ACC112 (cell line): Measurements from ENCODE around the gene EME2.
"Not testable (repeated sequence)": the region's sequence is repeated elsewhere in the genome, so short reads cannot be mapped to it uniquely, and the experiment has no call there.

ENCODE experiments used
- H2AFZ ChIP-seq: fragments of 200-600 bp; sonication (generic); one replicate; pipeline ENCODE4 v1.6.0; 2017; ENCODE audit warnings: antibody characterized with exemption, low read length; ENCODE audit not compliant: unreplicated experiment
- H3K27ac ChIP-seq: fragments of 200-600 bp; sonication (generic); 2 replicates; pipeline ENCODE4 v1.5.1; 2014; ENCODE audit warnings: low read depth, mild to moderate bottlenecking, antibody characterized with exemption, low read length, moderate library complexity
- H3K27me3 ChIP-seq: fragments of 200-600 bp; sonication (generic); 2 replicates; pipeline ENCODE4 v1.6.1; 2014; ENCODE audit warnings: mild to moderate bottlenecking, antibody characterized with exemption, low read length, moderate library complexity, mixed read lengths; ENCODE audit not compliant: insufficient read depth
- H3K36me3 ChIP-seq: fragments of 200-600 bp; sonication (generic); 2 replicates; pipeline ENCODE4 v1.6.1; 2016; ENCODE audit warnings: mild to moderate bottlenecking, antibody characterized with exemption, low read length, moderate library complexity, mixed read lengths; ENCODE audit not compliant: insufficient read depth
- H3K4me1 ChIP-seq: fragments of 200-600 bp; sonication (generic); one replicate; pipeline ENCODE4 v1.6.1; 2016; ENCODE audit warnings: low read length, mixed read lengths; ENCODE audit not compliant: insufficient read depth, unreplicated experiment, control insufficient read depth
- H3K4me3 ChIP-seq: fragments of 200-600 bp; sonication (generic); 2 replicates; pipeline ENCODE4 v1.5.1; 2014; ENCODE audit warnings: mild to moderate bottlenecking, low read depth, low read length
- H3K79me2 ChIP-seq: fragments of 200-600 bp; sonication (generic); one replicate; pipeline ENCODE4 v1.6.0; 2016; ENCODE audit warnings: low read length; ENCODE audit not compliant: control insufficient read depth, unreplicated experiment, insufficient read depth

Gene EME2

GRCh38 chr16:1793578-1794220 is 21.1 kb downstream of the EME2 start, which contains the start of gene IGFALS:
IGFALS (minus strand) TSS chr16:1793705; CDS start chr16:1793652, 53 bp downstream.
- Histone ChIP-seq H3K4me1 (no peaks in the 10 kb centered on the region), H3K27ac (no peak within 1 kb of the TSS), H3K4me3 (no peak within 1 kb of the TSS), H3K79me2 (peaks cover 2% of the 10 kb centered on the region), H3K36me3 (no peaks in the 10 kb centered on the region), H3K27me3 (no peaks in the 10 kb centered on the region), H2AFZ (no peak within 1 kb of the TSS)

GRCh38 chr16:1794221-1794871 is 21.7 kb downstream of the EME2 start:
- no peaks in the 10 kb centered on the region for H3K27me3 ChIP-seq
- no peaks in the 10 kb centered on the region for H3K4me1 ChIP-seq
- H3K36me3 ChIP-seq: no peaks in the 10 kb centered on the region
- no peak overlapping the region for H3K27ac ChIP-seq
- H3K79me2 ChIP-seq: peaks cover 1% of the 10 kb centered on the region
- no peak overlapping the region for H3K4me3 ChIP-seq
- H2AFZ ChIP-seq: no peak overlapping the region

GRCh38 chr16:1794908-1795666 is 22.5 kb downstream of the EME2 start:
- Histone ChIP-seq H3K27ac (no peak overlapping the region), H3K4me3 (no peak overlapping the region), H3K79me2 (no peaks in the 10 kb centered on the region), H3K4me1 (no peaks in the 10 kb centered on the region), H3K27me3 (no peaks in the 10 kb centered on the region), H3K36me3 (no peaks in the 10 kb centered on the region), H2AFZ (no peak overlapping the region)

- H3K79me2 ChIP-seq, H2AFZ ChIP-seq, H3K36me3 ChIP-seq, H3K27me3 ChIP-seq, H3K4me3 ChIP-seq, H3K27ac ChIP-seq, H3K4me1 ChIP-seq: not testable (repeated sequence)
Observed at GRCh38 chr16:1799263-1799662, 26.7 kb downstream of the EME2 start.

- H3K27ac ChIP-seq: no peak overlapping the region
Observed at GRCh38 chr16:1800701-1801100, 28.1 kb downstream of the EME2 start.

GRCh38 chr16:1807626-1808025 is 35.0 kb downstream of the EME2 start:
- H3K36me3 ChIP-seq: no peaks in the 10 kb centered on the region
- H3K4me1 ChIP-seq: no peaks in the 10 kb centered on the region
- H3K27me3 ChIP-seq: no peaks in the 10 kb centered on the region
- H3K27ac ChIP-seq: no peak overlapping the region
- no peak overlapping the region for H2AFZ ChIP-seq
- no peak overlapping the region for H3K4me3 ChIP-seq
- H3K79me2 ChIP-seq: no peaks in the 10 kb centered on the region

More at GRCh38 chr16:1800701-1801100, 28.1 kb downstream of the EME2 start:
- H3K36me3 ChIP-seq: no peaks in the 10 kb centered on the region
- H3K4me1 ChIP-seq: no peaks in the 10 kb centered on the region
- H3K4me3 ChIP-seq: no peak overlapping the region
- H3K79me2 ChIP-seq: no peaks in the 10 kb centered on the region
- H3K27me3 ChIP-seq: no peaks in the 10 kb centered on the region
- H2AFZ ChIP-seq: no peak overlapping the region

GRCh38 chr16:1808691-1809090 is 36.1 kb downstream of the EME2 start:
- H3K27ac ChIP-seq: no peak overlapping the region
- no peaks in the 10 kb centered on the region for H3K4me1 ChIP-seq
- no peaks in the 10 kb centered on the region for H3K79me2 ChIP-seq
- H2AFZ ChIP-seq: no peak overlapping the region
- no peaks in the 10 kb centered on the region for H3K27me3 ChIP-seq
- H3K4me3 ChIP-seq: no peak overlapping the region
- H3K36me3 ChIP-seq: no peaks in the 10 kb centered on the region

GRCh38 chr16:1809281-1809801 is 36.7 kb downstream of the EME2 start:
- no peak overlapping the region for H3K27ac ChIP-seq
- no peaks in the 10 kb centered on the region for H3K79me2 ChIP-seq
- no peaks in the 10 kb centered on the region for H3K4me1 ChIP-seq
- H3K36me3 ChIP-seq: no peaks in the 10 kb centered on the region
- H3K4me3 ChIP-seq: no peak overlapping the region
- no peak overlapping the region for H2AFZ ChIP-seq
- H3K27me3 ChIP-seq: no peaks in the 10 kb centered on the region

- no peaks in the 10 kb centered on the region for H3K79me2 ChIP-seq
- H3K27me3 ChIP-seq: no peaks in the 10 kb centered on the region
- H3K27ac ChIP-seq: no peak overlapping the region
- no peaks in the 10 kb centered on the region for H3K4me1 ChIP-seq
- H3K36me3 ChIP-seq: no peaks in the 10 kb centered on the region
- no peak overlapping the region for H3K4me3 ChIP-seq
- H2AFZ ChIP-seq: no peak overlapping the region
Observed at GRCh38 chr16:1810106-1810505, 37.5 kb downstream of the EME2 start.

GRCh38 chr16:1810536-1810935 is 37.9 kb downstream of the EME2 start:
- H3K4me3 ChIP-seq: no peak overlapping the region
- H3K79me2 ChIP-seq: no peaks in the 10 kb centered on the region
- H3K27ac ChIP-seq: no peak overlapping the region
- no peaks in the 10 kb centered on the region for H3K27me3 ChIP-seq
- no peaks in the 10 kb centered on the region for H3K4me1 ChIP-seq
- no peak overlapping the region for H2AFZ ChIP-seq
- no peaks in the 10 kb centered on the region for H3K36me3 ChIP-seq
